HEK293 (cell line): ENCODE results near the gene FOXN1.

Experiments
- CTCF ChIA-PET: fragments of 350-600 bp; formaldehyde crosslinking; extraction: SDS; loops from one replicate; lab custom pipeline; 2021; ENCODE audit warnings: antibody characterized with exemption; lab: Yijun Ruan, JAX
- POLR2A ChIA-PET: fragments of 300-600 bp; formaldehyde crosslinking; extraction: SDS; loops from one replicate; lab custom pipeline; 2020; ENCODE audit warnings: antibody characterized with exemption, inconsistent platforms; lab: Yijun Ruan, JAX
- H3K27ac ChIP-seq: fragments of 200-500 bp; sonication (Bioruptor generic); 2 replicates; pipeline ENCODE4 v1.5.1; 2014; ENCODE audit warnings: low read depth, low read length, control low read depth, inconsistent platforms; ENCODE audit errors: extremely low read depth
- H3K36me3 ChIP-seq, 2 experiments: fragments of 200-500 bp in 1 of 2; sonication (Bioruptor generic) in 1 of 2; 1 replicate in 1 of 2; 2 replicates in 1 of 2; pipeline ENCODE4 v1.5.1; 2014 to 2017; ENCODE audit warnings: inconsistent platforms in 2 of 2, low read length in 2 of 2; ENCODE audit not compliant: control insufficient read depth in 2 of 2, insufficient read depth in 1 of 2
- H3K4me1 ChIP-seq: fragments of 200-500 bp; sonication (Bioruptor generic); 2 replicates; pipeline ENCODE4 v1.5.1; 2014; ENCODE audit warnings: mild to moderate bottlenecking, low read length, inconsistent platforms; ENCODE audit not compliant: control insufficient read depth, insufficient read depth
- H3K4me3 ChIP-seq: 2 replicates; pipeline ENCODE4 v1.5.1; 2011; ENCODE audit warnings: low read depth, mild to moderate bottlenecking, control low read depth, low read length, moderate library complexity
- H3K9me3 ChIP-seq: fragments of 200-500 bp; sonication (Bioruptor generic); 2 replicates; pipeline ENCODE4 v1.5.1; 2014; ENCODE audit warnings: low read depth, low read length, inconsistent platforms; ENCODE audit not compliant: control insufficient read depth, insufficient read depth
- GLI4 ChIP-seq: fragments of 450-650 bp; formaldehyde crosslinking; IDR thresholded peaks from 2 replicates; pipeline ENCODE4 v1.5.1; 2016; ENCODE audit warnings: missing biosample characterization, missing genetic modification characterization
- GLIS1 ChIP-seq: fragments of 450-650 bp; formaldehyde crosslinking; IDR thresholded peaks from 2 replicates; pipeline ENCODE4 v1.5.1; 2016; ENCODE audit warnings: missing biosample characterization, missing genetic modification characterization
- KLF1 ChIP-seq: fragments of 450-650 bp; formaldehyde crosslinking; IDR thresholded peaks from 2 replicates; pipeline ENCODE4 v1.5.1; 2016; ENCODE audit warnings: missing biosample characterization, missing genetic modification characterization
- ZBTB17 ChIP-seq: fragments of 450-650 bp; formaldehyde crosslinking; IDR thresholded peaks from 2 replicates; pipeline ENCODE4 v1.5.1; 2016; ENCODE audit warnings: missing biosample characterization, missing genetic modification characterization
- ZBTB6 ChIP-seq: fragments of 450-650 bp; formaldehyde crosslinking; IDR thresholded peaks from 2 replicates; pipeline ENCODE4 v1.5.1; 2017; ENCODE audit warnings: missing biosample characterization, missing genetic modification characterization
- ZFP37 ChIP-seq: fragments of 450-650 bp; formaldehyde crosslinking; IDR thresholded peaks from 2 replicates; pipeline ENCODE4 v1.5.1; 2016; ENCODE audit warnings: missing biosample characterization, missing genetic modification characterization
- ZFP69B ChIP-seq: fragments of 450-650 bp; formaldehyde crosslinking; IDR thresholded peaks from 2 replicates; pipeline ENCODE4 v1.5.1; 2016; ENCODE audit warnings: missing biosample characterization, missing genetic modification characterization
- ZNF10 ChIP-seq: fragments of 450-650 bp; formaldehyde crosslinking; IDR thresholded peaks from 2 replicates; pipeline ENCODE4 v1.5.1; 2017; ENCODE audit warnings: missing biosample characterization, missing genetic modification characterization
- ZNF223 ChIP-seq: fragments of 450-650 bp; formaldehyde crosslinking; IDR thresholded peaks from 2 replicates; pipeline ENCODE4 v1.5.1; 2016; ENCODE audit warnings: missing biosample characterization, missing genetic modification characterization
- ZNF26 ChIP-seq: fragments of 450-650 bp; formaldehyde crosslinking; IDR thresholded peaks from 2 replicates; pipeline ENCODE4 v1.5.1; 2016; ENCODE audit warnings: missing biosample characterization, missing genetic modification characterization
- ZNF37A ChIP-seq: fragments of 450-650 bp; IDR thresholded peaks from 2 replicates; pipeline ENCODE4 v1.5.1; 2018; ENCODE audit warnings: missing biosample characterization, missing genetic modification characterization
- ZNF404 ChIP-seq: fragments of 450-650 bp; formaldehyde crosslinking; IDR thresholded peaks from 2 replicates; pipeline ENCODE4 v1.5.1; 2017; ENCODE audit warnings: missing biosample characterization, missing genetic modification characterization
- ZNF558 ChIP-seq: fragments of 450-650 bp; formaldehyde crosslinking; IDR thresholded peaks from 2 replicates; pipeline ENCODE4 v1.5.1; 2016; ENCODE audit warnings: missing biosample characterization, missing genetic modification characterization
- ZNF624 ChIP-seq: fragments of 450-650 bp; formaldehyde crosslinking; IDR thresholded peaks from 2 replicates; pipeline ENCODE4 v1.5.1; 2017; ENCODE audit warnings: missing biosample characterization, missing genetic modification characterization
- ZNF664 ChIP-seq: fragments of 450-650 bp; formaldehyde crosslinking; IDR thresholded peaks from 2 replicates; pipeline ENCODE4 v1.5.1; 2016; ENCODE audit warnings: missing biosample characterization, missing genetic modification characterization
- ZNF768 ChIP-seq: fragments of 450-650 bp; formaldehyde crosslinking; IDR thresholded peaks from 2 replicates; pipeline ENCODE4 v1.5.1; 2018; ENCODE audit warnings: missing biosample characterization, mild to moderate bottlenecking, missing genetic modification characterization
- ZNF843 ChIP-seq: fragments of 450-650 bp; formaldehyde crosslinking; IDR thresholded peaks from 2 replicates; pipeline ENCODE4 v1.5.1; 2016; ENCODE audit warnings: missing biosample characterization, missing genetic modification characterization
- TF ChIP-seq, protein P1 (sequence below): fragments of 450-650 bp; formaldehyde crosslinking; IDR thresholded peaks from 2 replicates; pipeline ENCODE4 v1.5.1; 2016; ENCODE audit warnings: missing biosample characterization, missing genetic modification characterization
- TF ChIP-seq, protein P2 (sequence below): fragments of 450-650 bp; formaldehyde crosslinking; conservative IDR thresholded peaks from 2 replicates; pipeline ENCODE4 v1.5.1; 2016; ENCODE audit warnings: low read depth, missing biosample characterization, missing genetic modification characterization

FOXN1 gene

GRCh38 chr17:28530250-28530649 lies 24.1 kb downstream of the FOXN1 start:
- no peak overlapping the region for H3K27ac ChIP-seq
- TF ChIP-seq ZNF223 (tag by site-specific recombination) (no peak), ZNF664 (tag by site-specific recombination) (no peak), ZBTB6 (tag by site-specific recombination) (no peak), KLF1 (tag by site-specific recombination) (no peak), ZNF768 (tag by site-specific recombination) (peak; percentile 84)
- H3K9me3 ChIP-seq = no peaks in the 10 kb centered on the region
- no peaks in the 10 kb centered on the region for H3K36me3 ChIP-seq
- H3K4me3 ChIP-seq = no peak overlapping the region
- H3K4me1 ChIP-seq = peaks cover 2% of the 10 kb centered on the region; the same call in 1 of the 2 replicates
- CTCF ChIA-PET = interaction anchor here (0.7 to 2.9 kb wide), 4 partner anchors 10 to 86 kb away, joined by 3 to 17 read pairs (median 4); no protein-coding TSS in a partner anchor
- POLR2A ChIA-PET = no interaction called here

- Histone ChIP-seq H3K9me3 (no peaks in the 10 kb centered on the region), H3K36me3 (no peaks in the 10 kb centered on the region), H3K4me3 (no peak overlapping the region), H3K4me1 (no peaks in the 10 kb centered on the region), H3K27ac (no peak overlapping the region)
- TF ChIP-seq, protein P1, sequence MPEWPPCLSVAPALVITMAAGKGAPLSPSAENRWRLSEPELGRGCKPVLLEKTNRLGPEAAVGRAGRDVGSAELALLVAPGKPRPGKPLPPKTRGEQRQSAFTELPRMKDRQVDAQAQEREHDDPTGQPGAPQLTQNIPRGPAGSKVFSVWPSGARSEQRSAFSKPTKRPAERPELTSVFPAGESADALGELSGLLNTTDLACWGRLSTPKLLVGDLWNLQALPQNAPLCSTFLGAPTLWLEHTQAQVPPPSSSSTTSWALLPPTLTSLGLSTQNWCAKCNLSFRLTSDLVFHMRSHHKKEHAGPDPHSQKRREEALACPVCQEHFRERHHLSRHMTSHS (tag by site-specific recombination) = no peak
- TF ChIP-seq ZNF558 = no peak
- TF ChIP-seq ZFP69B (tag by site-specific recombination) = no peak
- TF ChIP-seq, protein P2, sequence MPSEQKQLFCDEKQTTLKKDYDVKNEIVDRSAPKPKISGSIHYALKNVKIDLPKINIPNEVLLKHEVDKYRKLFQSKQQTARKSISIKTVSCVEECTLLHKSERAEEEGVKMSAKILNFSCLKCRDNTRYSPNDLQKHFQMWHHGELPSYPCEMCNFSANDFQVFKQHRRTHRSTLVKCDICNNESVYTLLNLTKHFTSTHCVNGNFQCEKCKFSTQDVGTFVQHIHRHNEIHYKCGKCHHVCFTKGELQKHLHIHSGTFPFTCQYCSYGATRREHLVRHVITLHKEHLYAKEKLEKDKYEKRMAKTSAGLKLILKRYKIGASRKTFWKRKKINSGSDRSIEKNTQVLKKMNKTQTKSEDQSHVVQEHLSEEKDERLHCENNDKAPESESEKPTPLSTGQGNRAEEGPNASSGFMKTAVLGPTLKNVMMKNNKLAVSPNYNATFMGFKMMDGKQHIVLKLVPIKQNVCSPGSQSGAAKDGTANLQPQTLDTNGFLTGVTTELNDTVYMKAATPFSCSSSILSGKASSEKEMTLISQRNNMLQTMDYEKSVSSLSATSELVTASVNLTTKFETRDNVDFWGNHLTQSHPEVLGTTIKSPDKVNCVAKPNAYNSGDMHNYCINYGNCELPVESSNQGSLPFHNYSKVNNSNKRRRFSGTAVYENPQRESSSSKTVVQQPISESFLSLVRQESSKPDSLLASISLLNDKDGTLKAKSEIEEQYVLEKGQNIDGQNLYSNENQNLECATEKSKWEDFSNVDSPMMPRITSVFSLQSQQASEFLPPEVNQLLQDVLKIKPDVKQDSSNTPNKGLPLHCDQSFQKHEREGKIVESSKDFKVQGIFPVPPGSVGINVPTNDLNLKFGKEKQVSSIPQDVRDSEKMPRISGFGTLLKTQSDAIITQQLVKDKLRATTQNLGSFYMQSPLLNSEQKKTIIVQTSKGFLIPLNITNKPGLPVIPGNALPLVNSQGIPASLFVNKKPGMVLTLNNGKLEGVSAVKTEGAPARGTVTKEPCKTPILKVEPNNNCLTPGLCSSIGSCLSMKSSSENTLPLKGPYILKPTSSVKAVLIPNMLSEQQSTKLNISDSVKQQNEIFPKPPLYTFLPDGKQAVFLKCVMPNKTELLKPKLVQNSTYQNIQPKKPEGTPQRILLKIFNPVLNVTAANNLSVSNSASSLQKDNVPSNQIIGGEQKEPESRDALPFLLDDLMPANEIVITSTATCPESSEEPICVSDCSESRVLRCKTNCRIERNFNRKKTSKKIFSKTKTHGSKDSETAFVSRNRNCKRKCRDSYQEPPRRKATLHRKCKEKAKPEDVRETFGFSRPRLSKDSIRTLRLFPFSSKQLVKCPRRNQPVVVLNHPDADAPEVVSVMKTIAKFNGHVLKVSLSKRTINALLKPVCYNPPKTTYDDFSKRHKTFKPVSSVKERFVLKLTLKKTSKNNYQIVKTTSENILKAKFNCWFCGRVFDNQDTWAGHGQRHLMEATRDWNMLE (tag by site-specific recombination) = no peak
- no peak for TF ChIP-seq ZNF843 (tag by site-specific recombination)
- TF ChIP-seq GLIS1 (tag by site-specific recombination) = peak; percentile 49; the same call in 1 of the 2 replicates
- no peak for TF ChIP-seq ZNF26 (tag by site-specific recombination)
- TF ChIP-seq GLI4 (tag by site-specific recombination) = no peak
- TF ChIP-seq ZNF624 (tag by site-specific recombination) = no peak
- no peak for TF ChIP-seq ZNF404 (tag by site-specific recombination)
- no peak for TF ChIP-seq ZNF10
- TF ChIP-seq ZBTB17 = no peak
- no peak for TF ChIP-seq ZFP37 (tag by site-specific recombination)
- no peak for TF ChIP-seq ZNF37A (tag by site-specific recombination)
- peak; percentile 85; the same call in 1 of the 2 replicates for TF ChIP-seq ZNF768 (tag by site-specific recombination)
- ChIA-PET CTCF (interaction anchor here (0.9 to 2.5 kb wide), 2 partner anchors 10 to 32 kb away, joined by 3 to 15 read pairs; no protein-coding TSS in a partner anchor), POLR2A (no interaction called here)
Measured at GRCh38 chr17:28530926-28531325, 24.8 kb downstream of the FOXN1 start.
